Measurements from ENCODE around the gene ACP3.

Gene ACP3

GRCh38 chr3:132283916-132284405 is 33.2 kb upstream of the ACP3 start:
- H3K4me3 ChIP-seq (replicated peaks; ENCODE audit: low read depth, low read length) = no peak overlapping the region
- TF ChIP-seq, protein P1, sequence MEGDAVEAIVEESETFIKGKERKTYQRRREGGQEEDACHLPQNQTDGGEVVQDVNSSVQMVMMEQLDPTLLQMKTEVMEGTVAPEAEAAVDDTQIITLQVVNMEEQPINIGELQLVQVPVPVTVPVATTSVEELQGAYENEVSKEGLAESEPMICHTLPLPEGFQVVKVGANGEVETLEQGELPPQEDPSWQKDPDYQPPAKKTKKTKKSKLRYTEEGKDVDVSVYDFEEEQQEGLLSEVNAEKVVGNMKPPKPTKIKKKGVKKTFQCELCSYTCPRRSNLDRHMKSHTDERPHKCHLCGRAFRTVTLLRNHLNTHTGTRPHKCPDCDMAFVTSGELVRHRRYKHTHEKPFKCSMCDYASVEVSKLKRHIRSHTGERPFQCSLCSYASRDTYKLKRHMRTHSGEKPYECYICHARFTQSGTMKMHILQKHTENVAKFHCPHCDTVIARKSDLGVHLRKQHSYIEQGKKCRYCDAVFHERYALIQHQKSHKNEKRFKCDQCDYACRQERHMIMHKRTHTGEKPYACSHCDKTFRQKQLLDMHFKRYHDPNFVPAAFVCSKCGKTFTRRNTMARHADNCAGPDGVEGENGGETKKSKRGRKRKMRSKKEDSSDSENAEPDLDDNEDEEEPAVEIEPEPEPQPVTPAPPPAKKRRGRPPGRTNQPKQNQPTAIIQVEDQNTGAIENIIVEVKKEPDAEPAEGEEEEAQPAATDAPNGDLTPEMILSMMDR (IDR thresholded peaks at IDR 0.05; ENCODE audit: low read length, missing control alignments) = no peak
- DNase-seq (ENCODE audit: low read depth) = peak; percentile 13

DNA sequence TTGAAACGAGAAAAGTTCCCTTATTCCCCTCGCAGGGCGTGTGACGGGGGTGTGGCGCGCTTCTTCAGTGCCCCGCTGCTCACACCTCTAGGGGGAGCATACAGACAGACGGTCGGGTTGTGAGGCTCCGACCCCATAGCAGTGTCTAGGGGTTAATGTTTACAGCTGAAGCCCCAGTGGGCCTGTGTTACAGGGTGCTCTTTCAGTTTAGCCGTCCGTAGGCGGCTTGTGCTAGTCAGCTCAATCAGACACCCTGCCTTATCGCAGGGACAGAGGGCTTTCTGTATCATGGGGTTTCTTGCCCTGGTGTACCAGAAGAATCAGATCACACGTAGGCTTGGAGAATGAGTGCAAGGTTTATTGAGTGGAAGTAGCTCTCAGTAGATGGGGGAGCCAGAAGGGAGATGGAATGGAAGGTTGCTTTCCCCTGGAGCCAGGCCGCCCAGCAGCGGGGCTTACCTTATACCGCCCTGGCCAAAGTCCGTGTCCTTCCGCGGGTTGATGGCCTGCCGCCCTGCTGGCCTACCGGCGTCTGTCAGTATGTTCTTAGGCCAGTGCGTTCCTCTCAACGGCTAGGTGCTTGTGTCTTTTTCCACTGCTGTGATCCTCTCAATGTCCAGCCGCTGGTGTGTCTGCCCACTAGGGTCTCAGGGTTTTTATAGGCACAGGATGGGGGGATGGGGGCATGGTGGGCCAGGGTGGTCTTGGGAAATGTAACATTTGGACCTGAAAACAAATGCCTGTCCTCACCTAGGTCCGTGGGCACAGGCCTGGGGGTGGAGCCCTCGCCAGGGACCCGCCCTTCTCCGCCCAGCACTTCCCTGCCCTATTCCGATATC is 32.2 kb upstream of the ACP3 start:
- no peak for DNase-seq (ENCODE audit: low read depth)
- no peak overlapping the region for H3K4me3 ChIP-seq (replicated peaks; ENCODE audit: low read depth, low read length)

DNA sequence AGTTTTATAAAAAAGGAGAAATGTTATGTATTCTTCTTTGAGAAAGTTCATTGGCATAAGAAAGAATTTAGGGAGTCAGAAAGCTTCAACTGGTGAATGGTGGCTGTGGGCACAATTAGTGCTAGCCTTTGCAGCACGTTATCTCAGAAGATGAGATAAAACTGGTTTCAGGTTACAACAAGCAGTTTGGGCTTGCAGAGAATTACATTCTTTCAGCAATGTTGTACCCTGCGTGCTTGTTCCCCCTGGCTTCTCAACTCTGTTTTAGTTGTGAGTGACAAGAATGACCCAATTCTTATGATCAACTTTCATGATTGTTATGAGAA is 31.6 kb upstream of the ACP3 start:
- DNase-seq (ENCODE audit: low read depth) = no peak
- H3K4me3 ChIP-seq (replicated peaks; ENCODE audit: low read depth, low read length) = no peak overlapping the region
- TF ChIP-seq, protein P1 (IDR thresholded peaks at IDR 0.05; ENCODE audit: low read length, missing control alignments) = no peak

More for the DNA sequence above, 32.2 kb upstream of the ACP3 start:
- TF ChIP-seq, protein P1 (IDR thresholded peaks at IDR 0.05; ENCODE audit: low read length, missing control alignments) = no peak

- TF ChIP-seq, protein P1 (IDR thresholded peaks at IDR 0.05; ENCODE audit: low read length, missing control alignments) = no peak
- no peak overlapping the region for H3K4me3 ChIP-seq (replicated peaks; ENCODE audit: low read depth, low read length)
- no peak for DNase-seq (ENCODE audit: low read depth)
Observed at GRCh38 chr3:132286035-132286434, 31.2 kb upstream of the ACP3 start.

DNA sequence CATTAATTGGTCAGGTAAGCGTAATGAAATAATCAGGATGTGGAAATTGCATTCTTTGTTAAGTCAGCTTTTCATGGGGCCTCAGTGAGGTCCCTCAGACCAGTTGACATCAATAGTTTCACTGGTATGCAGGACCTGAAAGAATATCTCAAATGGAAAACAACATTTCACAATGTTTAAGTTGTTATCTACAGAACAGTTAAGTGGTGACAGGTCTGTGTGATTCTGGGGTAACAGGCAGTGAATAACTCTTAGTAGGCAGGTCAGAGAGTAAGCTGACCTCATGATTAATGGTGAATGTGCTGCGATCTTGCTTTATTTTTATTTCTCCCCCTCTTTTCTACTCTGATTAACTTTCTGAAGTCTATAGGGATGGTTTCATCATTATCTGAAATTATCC is 28.9 kb upstream of the ACP3 start:
- TF ChIP-seq, protein P1 (IDR thresholded peaks at IDR 0.05; ENCODE audit: low read length, missing control alignments) = no peak
- peak; percentile 71 for DNase-seq (ENCODE audit: low read depth)
- H3K4me3 ChIP-seq (replicated peaks; ENCODE audit: low read depth, low read length) = no peak overlapping the region

GRCh38 chr3:132289316-132289715 is 27.9 kb upstream of the ACP3 start:
- no peak overlapping the region for H3K4me3 ChIP-seq (replicated peaks; ENCODE audit: low read depth, low read length)
- TF ChIP-seq, protein P1 (IDR thresholded peaks at IDR 0.05; ENCODE audit: low read length, missing control alignments) = no peak
- DNase-seq (ENCODE audit: low read depth) = peak; percentile 22

DNA sequence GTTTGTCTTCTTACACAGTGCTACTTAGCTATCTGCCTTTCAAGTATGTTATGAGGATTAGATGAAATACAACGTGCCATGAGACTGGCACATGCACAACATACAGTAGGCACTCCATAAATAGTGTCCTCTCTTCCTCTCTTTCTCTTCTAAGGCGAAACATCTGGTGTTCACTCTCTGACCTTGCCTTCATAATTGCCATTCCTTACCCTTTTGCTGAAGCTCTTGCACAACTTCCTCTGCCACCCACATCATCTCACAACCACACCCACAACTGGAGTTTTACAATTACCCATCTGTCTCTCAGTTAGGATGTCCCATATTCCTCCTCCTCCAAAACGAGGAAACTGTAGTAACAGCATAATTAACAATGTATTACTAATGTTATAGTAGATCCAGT is 26.4 kb upstream of the ACP3 start:
- TF ChIP-seq, protein P1 (IDR thresholded peaks at IDR 0.05; ENCODE audit: low read length, missing control alignments) = no peak

More for the DNA sequence above, 26.4 kb upstream of the ACP3 start:
- peak; percentile 63 for DNase-seq (ENCODE audit: low read depth)
- no peak overlapping the region for H3K4me3 ChIP-seq (replicated peaks; ENCODE audit: low read depth, low read length)

Measured in fibroblast of pulmonary artery (primary cell).